ENCODE results near the gene OSBPL5.

The OSBPL5 gene

GRCh38 chr11:3197044-3197695 lies 32.1 kb upstream of the OSBPL5 start:
- Histone ChIP-seq H3K4me3 (no peak overlapping the region), H3K27ac (no peak overlapping the region)
- no peak for TF ChIP-seq CTCF (IDR thresholded peaks at IDR 0.05)
- DNase-seq (ENCODE audit: low spot score): peak; percentile 72

- Histone ChIP-seq H3K4me3 (no peak overlapping the region), H3K27ac (no peak overlapping the region)
- TF ChIP-seq CTCF (IDR thresholded peaks at IDR 0.05): no peak
- peak; percentile 54 for DNase-seq (ENCODE audit: low spot score)
Observed at GRCh38 chr11:3196161-3197043, 31.3 kb upstream of the OSBPL5 start.

DNA sequence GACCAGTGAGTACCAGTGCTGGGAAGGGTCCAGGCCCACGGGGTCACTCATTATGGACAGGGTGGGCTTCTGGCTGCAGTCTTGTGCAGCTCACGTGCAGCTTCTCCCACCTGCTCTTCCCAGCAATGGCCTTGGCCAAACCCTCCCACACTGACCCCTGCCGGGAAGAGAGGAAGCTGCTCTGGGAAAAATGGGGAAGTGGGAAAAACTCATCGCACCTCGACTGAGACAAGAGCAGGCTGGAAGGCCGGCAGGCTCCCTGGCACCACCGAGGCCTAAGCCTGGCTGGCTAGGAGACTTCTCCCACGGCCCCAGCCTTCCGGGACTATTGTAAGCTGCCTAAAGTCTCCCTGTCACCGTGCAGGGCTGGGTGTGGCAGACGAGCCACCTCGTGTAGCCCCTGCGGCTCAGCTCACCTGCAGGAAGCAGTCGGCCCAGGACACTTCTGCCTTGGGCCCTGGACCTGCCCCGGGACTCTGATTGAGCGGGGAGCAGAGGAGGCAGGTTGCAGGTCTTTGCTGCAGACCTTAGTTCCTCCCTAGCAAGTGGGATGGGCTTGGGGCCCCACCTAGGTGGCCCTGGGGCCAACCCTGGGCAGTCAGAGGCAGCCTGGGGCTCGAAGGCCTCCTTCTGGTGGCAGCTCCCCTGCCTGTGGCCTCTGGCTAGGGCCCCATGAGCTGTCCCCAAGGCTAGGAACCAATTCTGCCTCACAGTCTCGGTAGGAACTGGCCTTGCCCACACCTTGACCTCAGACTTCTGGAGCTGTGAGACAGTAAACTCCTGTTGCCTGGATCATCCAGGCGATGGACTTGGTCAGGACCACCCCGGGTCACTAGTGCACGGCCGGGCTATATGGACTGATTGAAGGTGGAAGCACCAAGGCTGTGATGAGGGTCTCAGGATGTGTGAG lies 30.4 kb upstream of the OSBPL5 start:
- TF ChIP-seq CTCF (IDR thresholded peaks at IDR 0.05): peak; percentile 13
- DNase-seq (ENCODE audit: low spot score): peak; percentile 68
- Histone ChIP-seq H3K27ac (no peak overlapping the region), H3K4me3 (no peak overlapping the region)

GRCh38 chr11:3194016-3194816 lies 29.1 kb upstream of the OSBPL5 start:
- no peak for TF ChIP-seq CTCF (IDR thresholded peaks at IDR 0.05)
- DNase-seq (ENCODE audit: low spot score): peak; percentile 28
- H3K27ac ChIP-seq: no peak overlapping the region
- no peak overlapping the region for H3K4me3 ChIP-seq

DNA sequence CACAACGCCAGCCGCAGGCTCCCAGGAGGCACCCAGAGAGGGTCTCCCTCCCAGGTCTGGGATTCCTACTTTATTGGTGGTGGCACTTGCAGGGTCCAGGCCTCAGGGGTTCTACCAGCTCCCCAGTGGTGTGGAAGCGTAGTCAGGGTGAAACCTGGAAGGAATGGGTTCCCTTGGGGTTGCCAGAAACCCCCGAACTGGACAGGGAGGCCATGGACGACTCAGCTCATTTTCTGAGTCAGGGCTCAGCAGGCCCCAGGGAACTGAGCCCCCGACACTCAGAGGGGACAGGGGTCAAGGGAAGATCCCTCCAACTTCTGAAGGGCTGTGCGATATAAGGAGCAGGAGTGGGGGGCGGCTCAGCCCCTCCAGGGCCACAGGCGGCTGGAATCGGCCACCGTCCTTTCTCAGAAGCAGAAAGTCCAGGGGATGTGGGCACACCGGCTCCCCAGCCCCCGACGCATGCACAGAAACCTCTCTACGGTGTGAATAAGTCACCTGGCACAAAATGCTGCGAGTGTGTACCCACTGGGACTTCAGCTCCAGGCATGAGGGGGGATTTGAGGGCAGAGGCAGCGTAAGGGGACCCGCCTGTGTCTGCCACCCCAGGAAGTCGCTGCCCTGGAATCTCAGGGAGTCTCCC lies 28.4 kb upstream of the OSBPL5 start:
- H3K4me3 ChIP-seq: no peak overlapping the region
- DNase-seq (ENCODE audit: low spot score): peak; percentile 47
- no peak overlapping the region for H3K27ac ChIP-seq
- TF ChIP-seq CTCF (IDR thresholded peaks at IDR 0.05): no peak
